HG03432 (cell line): ENCODE data around the gene SDF4.

Experiments
- ATAC-seq: cut with Tn5 transposase; IDR thresholded peaks from one replicate; pipeline ENCODE4 v1.9.1; 2021; ENCODE audit warnings: mild to moderate bottlenecking, moderate library complexity; ENCODE audit not compliant: unreplicated experiment

SDF4 gene

GRCh38 chr1:1168451-1169411 is 63.1 kb downstream of the SDF4 start:
- ATAC-seq: no peak

- no peak for ATAC-seq
Observed at GRCh38 chr1:1167841-1168450, 63.9 kb downstream of the SDF4 start.

- ATAC-seq: no peak
Observed at GRCh38 chr1:1167398-1167821, 64.4 kb downstream of the SDF4 start.
